Lower lobe of right lung (tissue), 2 donors: ENCODE measurements around the gene PPP1R9A. TPM values are rescaled to one million over a fixed set of nuclear protein-coding genes. Genes with fewer than 3 reads are reported as not detected.

ENCODE experiments used
- ATAC-seq, 2 donors: fragments of 200-7000 bp; cut with Tn5 transposase; one replicate each; pipeline ENCODE4 v1.9.1; 2020 to 2022; ENCODE audit warnings: mild to moderate bottlenecking in 2 of 2, moderate library complexity in 2 of 2
- DNase-seq: peaks from one replicate; pipeline ENCODE4 v3.0.0-alpha.2; 2020
- H3K27ac ChIP-seq: fragments of 200-600 bp; one replicate; pipeline ENCODE4 v1.8.0; 2022
- H3K27me3 ChIP-seq: fragments of 200-600 bp; one replicate; pipeline ENCODE4 v1.8.0; 2022; ENCODE audit warnings: low read depth
- H3K36me3 ChIP-seq: fragments of 200-600 bp; one replicate; pipeline ENCODE4 v1.8.0; 2022; ENCODE audit warnings: mild to moderate bottlenecking
- H3K4me1 ChIP-seq: fragments of 200-600 bp; one replicate; pipeline ENCODE4 v1.8.0; 2022
- H3K4me3 ChIP-seq: fragments of 200-600 bp; one replicate; pipeline ENCODE4 v1.8.0; 2022; ENCODE audit warnings: mild to moderate bottlenecking
- H3K9me3 ChIP-seq: fragments of 200-600 bp; one replicate; pipeline ENCODE4 v1.8.0; 2022
- intact Hi-C: fragments of 100-400 bp; cut with DNase I; formaldehyde crosslinking; loops from one replicate; pipeline ENCODE4 v1.11.0; 2022
- total RNA-seq: library from RNA; stranded (reverse); fragmentation: NEBNext Ultra II Directional; extraction: Animal tissue kit (Norgen Biotek cat#: 25700); gene quantifications from one replicate; pipeline ENCODE4 v1.2.1, GENCODE V29; 2021
- TF ChIP-seq, protein P1 (sequence below): fragments of 200-600 bp; IDR thresholded peaks from one replicate; pipeline ENCODE4 v1.8.0; 2022; ENCODE audit warnings: antibody characterized with exemption, mild to moderate bottlenecking
- donor health status: DM: no; HTN: yes; CAD: no; lungs with severe emphysema.

Gene PPP1R9A
- total RNA-seq, 1 donor from 2014 or later = 28.9 TPM

DNA sequence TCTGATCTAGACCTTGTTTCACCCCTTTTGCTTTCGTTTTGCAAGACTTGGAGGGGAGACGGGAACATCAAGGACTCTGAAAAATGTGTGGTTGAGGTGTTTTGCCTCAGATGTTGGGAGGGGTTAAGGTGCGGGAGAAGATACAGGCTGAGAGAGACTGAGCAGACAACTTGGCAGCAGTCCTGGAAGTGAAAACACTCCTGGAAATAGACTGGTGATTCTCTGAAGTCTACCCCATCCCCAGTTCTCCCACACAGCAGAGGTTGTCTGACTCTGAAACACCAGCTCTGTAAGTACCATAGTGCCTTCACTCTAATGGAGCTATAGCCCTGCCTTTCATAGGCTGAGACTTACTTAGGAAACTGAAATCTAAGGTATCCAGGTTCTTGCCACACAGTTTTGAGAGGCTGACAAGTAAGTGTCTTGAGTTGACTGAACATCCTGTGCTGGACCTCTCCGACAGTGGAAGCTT lies 152.5 kb downstream of the PPP1R9A start:
- Histone ChIP-seq H3K4me3 (no peak overlapping the region), H3K36me3 (no peaks in the 10 kb centered on the region), H3K9me3 (no peaks in the 10 kb centered on the region), H3K4me1 (no peaks in the 10 kb centered on the region), H3K27me3 (no peaks in the 10 kb centered on the region), H3K27ac (no peak overlapping the region)
- intact Hi-C loops = no loop called here
- TF ChIP-seq, protein P1, sequence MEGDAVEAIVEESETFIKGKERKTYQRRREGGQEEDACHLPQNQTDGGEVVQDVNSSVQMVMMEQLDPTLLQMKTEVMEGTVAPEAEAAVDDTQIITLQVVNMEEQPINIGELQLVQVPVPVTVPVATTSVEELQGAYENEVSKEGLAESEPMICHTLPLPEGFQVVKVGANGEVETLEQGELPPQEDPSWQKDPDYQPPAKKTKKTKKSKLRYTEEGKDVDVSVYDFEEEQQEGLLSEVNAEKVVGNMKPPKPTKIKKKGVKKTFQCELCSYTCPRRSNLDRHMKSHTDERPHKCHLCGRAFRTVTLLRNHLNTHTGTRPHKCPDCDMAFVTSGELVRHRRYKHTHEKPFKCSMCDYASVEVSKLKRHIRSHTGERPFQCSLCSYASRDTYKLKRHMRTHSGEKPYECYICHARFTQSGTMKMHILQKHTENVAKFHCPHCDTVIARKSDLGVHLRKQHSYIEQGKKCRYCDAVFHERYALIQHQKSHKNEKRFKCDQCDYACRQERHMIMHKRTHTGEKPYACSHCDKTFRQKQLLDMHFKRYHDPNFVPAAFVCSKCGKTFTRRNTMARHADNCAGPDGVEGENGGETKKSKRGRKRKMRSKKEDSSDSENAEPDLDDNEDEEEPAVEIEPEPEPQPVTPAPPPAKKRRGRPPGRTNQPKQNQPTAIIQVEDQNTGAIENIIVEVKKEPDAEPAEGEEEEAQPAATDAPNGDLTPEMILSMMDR = no peak
- DNase-seq (no peak), ATAC-seq (peak; percentile 66 to 73)

DNA sequence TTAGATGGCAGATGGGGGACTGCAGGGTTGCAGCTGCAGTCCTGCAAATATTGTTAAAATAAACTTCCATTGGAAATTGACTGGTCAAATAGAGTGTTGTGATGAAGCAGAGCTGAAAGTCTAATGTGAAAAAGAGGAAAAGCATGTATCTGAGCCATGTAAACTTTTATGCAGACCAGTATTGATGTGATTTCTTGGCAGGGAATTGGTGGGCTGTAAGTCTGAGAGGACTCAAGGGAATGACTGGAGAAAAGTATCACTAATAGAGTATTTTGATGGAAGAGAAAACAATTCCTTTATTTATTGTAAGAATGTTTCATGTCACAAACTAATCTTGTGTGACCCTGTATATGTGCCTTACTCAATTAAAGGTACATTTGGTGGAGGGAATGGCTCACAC lies 155.5 kb downstream of the PPP1R9A start:
- TF ChIP-seq, protein P1 = no peak
- Histone ChIP-seq H3K36me3 (no peaks in the 10 kb centered on the region), H3K27me3 (no peaks in the 10 kb centered on the region), H3K4me3 (no peak overlapping the region), H3K27ac (no peak overlapping the region), H3K9me3 (no peaks in the 10 kb centered on the region), H3K4me1 (no peaks in the 10 kb centered on the region)
- DNase-seq (no peak), ATAC-seq (no peak)
- intact Hi-C loops = no loop called here

DNA sequence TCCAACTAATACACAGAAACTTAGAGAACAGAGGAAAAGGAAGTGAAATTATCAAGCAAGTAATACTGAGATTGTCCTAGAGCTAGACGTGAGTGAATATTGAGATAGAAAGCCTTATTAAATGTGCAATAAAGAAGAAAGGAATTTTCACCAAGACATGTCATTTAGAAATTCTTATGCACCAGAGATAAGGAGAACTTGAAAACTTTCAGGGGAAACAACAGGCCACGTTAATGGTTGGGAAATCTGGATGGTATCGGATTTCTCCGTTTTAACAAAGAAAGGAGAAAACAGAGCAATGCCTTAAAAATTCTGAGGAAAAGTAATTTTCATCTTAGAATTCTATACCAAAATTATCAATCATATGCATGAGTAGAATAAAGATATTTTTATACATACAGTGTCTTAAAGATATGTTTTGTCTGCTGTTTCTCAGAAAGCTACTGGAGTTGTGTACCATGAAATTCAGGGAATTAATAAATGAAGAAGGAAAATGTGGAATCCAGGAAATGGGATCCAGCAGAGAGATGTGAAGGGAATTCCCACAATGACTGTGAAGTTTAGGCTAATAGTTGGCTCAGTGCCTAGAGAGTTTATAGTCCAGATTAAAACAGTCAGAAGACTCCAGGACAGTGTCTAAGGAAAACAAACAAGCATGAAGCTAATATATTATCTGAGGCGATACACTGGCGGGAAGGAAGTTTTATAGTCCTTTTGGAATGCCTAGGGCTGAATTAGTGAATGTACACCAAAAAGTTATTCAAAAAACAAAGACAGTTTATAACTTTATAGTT lies 159.5 kb downstream of the PPP1R9A start:
- DNase-seq = no peak
- TF ChIP-seq, protein P1 = no peak
- no peak for ATAC-seq
- Histone ChIP-seq H3K9me3 (no peaks in the 10 kb centered on the region), H3K27ac (no peak overlapping the region), H3K4me3 (no peak overlapping the region), H3K27me3 (no peaks in the 10 kb centered on the region), H3K4me1 (no peaks in the 10 kb centered on the region), H3K36me3 (no peaks in the 10 kb centered on the region)
- intact Hi-C loops = no loop called here

DNA sequence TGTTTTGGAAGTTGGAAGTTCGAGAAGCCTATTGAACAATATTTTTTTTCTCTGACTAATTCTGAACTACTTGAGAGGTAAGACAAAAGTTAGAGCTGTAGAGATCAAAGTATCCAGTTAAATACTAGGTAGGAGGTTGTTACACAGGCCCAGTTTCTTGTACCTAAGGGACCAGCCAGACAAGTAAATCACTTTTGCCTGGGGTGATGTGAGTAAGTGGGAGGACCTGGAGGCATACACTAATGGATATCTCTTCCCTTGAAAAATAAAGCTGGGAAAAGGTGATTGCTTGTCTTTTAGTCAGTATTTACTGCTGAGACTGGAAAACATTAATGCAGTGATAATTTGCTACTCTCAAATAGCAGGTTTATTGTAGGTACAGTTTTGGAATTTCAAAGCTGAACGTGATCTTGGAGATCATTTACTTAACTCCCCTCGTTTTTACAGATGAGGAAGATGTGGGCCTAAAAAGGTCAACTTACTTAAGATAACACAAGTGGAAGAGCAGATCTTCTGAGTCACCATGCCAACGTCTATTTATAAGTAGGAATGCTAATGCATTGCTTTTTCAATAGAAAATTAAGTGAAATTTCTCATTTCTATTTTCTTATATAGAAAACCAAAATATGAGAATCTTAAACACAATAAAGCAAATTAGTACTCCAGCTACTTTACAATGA lies 181.3 kb downstream of the PPP1R9A start:
- Histone ChIP-seq H3K27ac (no peak overlapping the region), H3K4me3 (no peak overlapping the region), H3K4me1 (no peaks in the 10 kb centered on the region), H3K27me3 (no peaks in the 10 kb centered on the region), H3K36me3 (no peaks in the 10 kb centered on the region), H3K9me3 (no peaks in the 10 kb centered on the region)
- TF ChIP-seq, protein P1 = no peak
- ATAC-seq = no peak
- intact Hi-C loops = no loop called here
- no peak for DNase-seq

DNA sequence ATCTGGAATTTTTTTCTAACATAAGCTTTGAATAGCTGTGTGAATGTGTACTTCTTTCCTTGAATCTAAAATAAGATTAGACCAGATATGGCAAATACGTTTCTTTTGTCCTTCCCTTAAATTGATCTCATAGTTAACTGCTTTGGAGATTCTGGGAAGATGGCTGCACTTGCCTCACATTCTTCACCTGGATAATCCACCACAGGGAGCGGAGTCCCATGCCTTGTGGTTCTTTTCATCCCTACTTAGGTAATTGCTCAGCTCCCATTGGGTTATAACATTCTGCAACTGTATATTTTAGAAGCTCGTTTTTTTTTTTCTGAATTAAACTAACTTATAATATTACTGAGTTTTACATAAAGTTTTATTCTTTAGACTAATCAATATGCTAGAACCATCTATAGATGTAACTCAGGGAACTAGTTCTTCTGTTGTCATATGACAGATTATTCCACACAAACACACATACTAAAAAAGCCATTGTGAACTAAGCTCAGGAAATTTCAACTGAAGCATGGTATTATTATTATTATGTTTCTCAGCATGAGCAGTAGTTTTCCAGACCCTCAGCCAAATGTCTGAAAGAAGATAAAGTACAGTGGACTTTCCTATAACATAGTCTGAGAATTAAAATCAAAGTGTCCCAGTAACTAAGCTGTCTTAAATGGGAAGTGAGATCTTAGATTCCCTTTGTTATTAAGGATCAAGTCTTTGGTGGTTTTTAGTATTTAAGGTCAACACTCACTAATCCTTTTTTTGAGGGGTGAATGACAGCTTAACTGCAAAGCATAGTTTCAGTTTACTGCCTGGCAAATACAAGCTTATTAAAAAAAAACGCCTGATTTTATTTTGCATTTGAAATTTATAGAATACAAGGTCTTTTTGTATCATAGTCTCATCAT lies 182.3 kb downstream of the PPP1R9A start:
- DNase-seq (no peak), ATAC-seq (no peak)
- no peak overlapping the region for H3K27ac ChIP-seq
- no peak overlapping the region for H3K4me3 ChIP-seq
- intact Hi-C loops = no loop called here
- no peaks in the 10 kb centered on the region for H3K27me3 ChIP-seq
- TF ChIP-seq, protein P1 = no peak
- no peaks in the 10 kb centered on the region for H3K4me1 ChIP-seq
- no peaks in the 10 kb centered on the region for H3K36me3 ChIP-seq
- no peaks in the 10 kb centered on the region for H3K9me3 ChIP-seq
